Panc1 (cell line): ENCODE results near the gene GNAT3.

ENCODE experiments used
- CTCF ChIP-seq: fragments of 450-650 bp; IDR thresholded peaks from 2 replicates; pipeline ENCODE4 v1.5.1; 2017; ENCODE audit warnings: mild to moderate bottlenecking
- POLR2AphosphoS5 ChIP-seq: IDR thresholded peaks from 2 replicates; pipeline ENCODE4 v1.6.1; 2012; ENCODE audit warnings: mild to moderate bottlenecking, low read depth, low read length, moderate library complexity
- TF ChIP-seq, protein P1 (sequence below), 2 experiments: IDR thresholded peaks; 2 replicates each; pipeline ENCODE4 v1.6.1; 2011 to 2012; ENCODE audit warnings: low read depth in 2 of 2, control low read depth in 1 of 2, low read length in 1 of 2, mild to moderate bottlenecking in 1 of 2, moderate library complexity in 1 of 2; ENCODE audit not compliant: insufficient read depth in 1 of 2

- TF ChIP-seq CTCF (no peak), POLR2AphosphoS5 (no peak)
- TF ChIP-seq, protein P1, sequence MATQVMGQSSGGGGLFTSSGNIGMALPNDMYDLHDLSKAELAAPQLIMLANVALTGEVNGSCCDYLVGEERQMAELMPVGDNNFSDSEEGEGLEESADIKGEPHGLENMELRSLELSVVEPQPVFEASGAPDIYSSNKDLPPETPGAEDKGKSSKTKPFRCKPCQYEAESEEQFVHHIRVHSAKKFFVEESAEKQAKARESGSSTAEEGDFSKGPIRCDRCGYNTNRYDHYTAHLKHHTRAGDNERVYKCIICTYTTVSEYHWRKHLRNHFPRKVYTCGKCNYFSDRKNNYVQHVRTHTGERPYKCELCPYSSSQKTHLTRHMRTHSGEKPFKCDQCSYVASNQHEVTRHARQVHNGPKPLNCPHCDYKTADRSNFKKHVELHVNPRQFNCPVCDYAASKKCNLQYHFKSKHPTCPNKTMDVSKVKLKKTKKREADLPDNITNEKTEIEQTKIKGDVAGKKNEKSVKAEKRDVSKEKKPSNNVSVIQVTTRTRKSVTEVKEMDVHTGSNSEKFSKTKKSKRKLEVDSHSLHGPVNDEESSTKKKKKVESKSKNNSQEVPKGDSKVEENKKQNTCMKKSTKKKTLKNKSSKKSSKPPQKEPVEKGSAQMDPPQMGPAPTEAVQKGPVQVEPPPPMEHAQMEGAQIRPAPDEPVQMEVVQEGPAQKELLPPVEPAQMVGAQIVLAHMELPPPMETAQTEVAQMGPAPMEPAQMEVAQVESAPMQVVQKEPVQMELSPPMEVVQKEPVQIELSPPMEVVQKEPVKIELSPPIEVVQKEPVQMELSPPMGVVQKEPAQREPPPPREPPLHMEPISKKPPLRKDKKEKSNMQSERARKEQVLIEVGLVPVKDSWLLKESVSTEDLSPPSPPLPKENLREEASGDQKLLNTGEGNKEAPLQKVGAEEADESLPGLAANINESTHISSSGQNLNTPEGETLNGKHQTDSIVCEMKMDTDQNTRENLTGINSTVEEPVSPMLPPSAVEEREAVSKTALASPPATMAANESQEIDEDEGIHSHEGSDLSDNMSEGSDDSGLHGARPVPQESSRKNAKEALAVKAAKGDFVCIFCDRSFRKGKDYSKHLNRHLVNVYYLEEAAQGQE (IDR thresholded peaks at IDR 0.05; ENCODE audit: insufficient read depth in 1 of 2, low read depth in 2 of 2, low read length in 1 of 2) = no peak
These were observed 31.3 kb downstream of the GNAT3 start for GRCh38 chr7:80480566-80480965.
